D721Med (cell line): ENCODE measurements around the gene UMAD1.

Experiments
- DNase-seq: peaks from one replicate; pipeline ENCODE4 v3.0.0; 2011; ENCODE audit warnings: low spot score; ENCODE audit not compliant: insufficient read length
- FAIRE-seq: peaks from 2 replicates; lab custom pipeline; 2011; peaks lifted over from hg19 to GRCh38; lab: Jason Lieb, UNC
- TF ChIP-seq, protein P1 (sequence below): IDR thresholded peaks from 2 replicates; pipeline ENCODE4 v1.5.1; 2012; ENCODE audit warnings: mild to moderate bottlenecking, control low read depth; ENCODE audit not compliant: insufficient read depth; ENCODE audit errors: missing control alignments

Gene UMAD1

GRCh38 chr7:7665031-7665430, 24.5 kb downstream of the UMAD1 start:
- no peak for FAIRE-seq
- TF ChIP-seq, protein P1, sequence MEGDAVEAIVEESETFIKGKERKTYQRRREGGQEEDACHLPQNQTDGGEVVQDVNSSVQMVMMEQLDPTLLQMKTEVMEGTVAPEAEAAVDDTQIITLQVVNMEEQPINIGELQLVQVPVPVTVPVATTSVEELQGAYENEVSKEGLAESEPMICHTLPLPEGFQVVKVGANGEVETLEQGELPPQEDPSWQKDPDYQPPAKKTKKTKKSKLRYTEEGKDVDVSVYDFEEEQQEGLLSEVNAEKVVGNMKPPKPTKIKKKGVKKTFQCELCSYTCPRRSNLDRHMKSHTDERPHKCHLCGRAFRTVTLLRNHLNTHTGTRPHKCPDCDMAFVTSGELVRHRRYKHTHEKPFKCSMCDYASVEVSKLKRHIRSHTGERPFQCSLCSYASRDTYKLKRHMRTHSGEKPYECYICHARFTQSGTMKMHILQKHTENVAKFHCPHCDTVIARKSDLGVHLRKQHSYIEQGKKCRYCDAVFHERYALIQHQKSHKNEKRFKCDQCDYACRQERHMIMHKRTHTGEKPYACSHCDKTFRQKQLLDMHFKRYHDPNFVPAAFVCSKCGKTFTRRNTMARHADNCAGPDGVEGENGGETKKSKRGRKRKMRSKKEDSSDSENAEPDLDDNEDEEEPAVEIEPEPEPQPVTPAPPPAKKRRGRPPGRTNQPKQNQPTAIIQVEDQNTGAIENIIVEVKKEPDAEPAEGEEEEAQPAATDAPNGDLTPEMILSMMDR: no peak
- no peak for DNase-seq

GRCh38 chr7:7667187-7667586, 26.6 kb downstream of the UMAD1 start:
- FAIRE-seq (no peak), DNase-seq (no peak)
- TF ChIP-seq, protein P1: no peak

GRCh38 chr7:7668706-7669105, 28.2 kb downstream of the UMAD1 start:
- FAIRE-seq: no peak

GRCh38 chr7:7670490-7670889, 29.9 kb downstream of the UMAD1 start:
- DNase-seq: no peak
- FAIRE-seq: no peak
- TF ChIP-seq, protein P1: no peak

More at GRCh38 chr7:7668706-7669105, 28.2 kb downstream of the UMAD1 start:
- DNase-seq: no peak
- TF ChIP-seq, protein P1: no peak

DNA sequence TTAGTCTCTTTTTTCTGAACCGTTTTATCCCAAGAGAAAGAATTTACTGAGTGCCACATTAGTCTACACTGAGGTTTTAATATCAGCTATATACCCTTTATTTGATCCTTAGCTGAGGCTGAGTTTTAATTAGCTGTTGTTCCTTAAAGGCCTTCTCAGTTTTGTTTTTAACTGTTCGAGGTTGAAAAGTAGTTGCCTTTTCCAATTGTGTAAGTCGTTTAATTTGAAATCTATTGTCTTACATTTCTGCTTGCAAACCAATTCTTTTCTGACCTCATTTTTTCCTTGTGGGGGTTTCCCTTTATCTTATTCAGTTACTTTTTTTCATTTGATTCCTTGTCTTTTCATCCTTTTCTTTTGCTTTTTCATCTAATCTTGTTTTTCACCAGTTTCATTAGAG, 30.8 kb downstream of the UMAD1 start:
- DNase-seq (no peak), FAIRE-seq (no peak)
- TF ChIP-seq, protein P1: no peak

DNA sequence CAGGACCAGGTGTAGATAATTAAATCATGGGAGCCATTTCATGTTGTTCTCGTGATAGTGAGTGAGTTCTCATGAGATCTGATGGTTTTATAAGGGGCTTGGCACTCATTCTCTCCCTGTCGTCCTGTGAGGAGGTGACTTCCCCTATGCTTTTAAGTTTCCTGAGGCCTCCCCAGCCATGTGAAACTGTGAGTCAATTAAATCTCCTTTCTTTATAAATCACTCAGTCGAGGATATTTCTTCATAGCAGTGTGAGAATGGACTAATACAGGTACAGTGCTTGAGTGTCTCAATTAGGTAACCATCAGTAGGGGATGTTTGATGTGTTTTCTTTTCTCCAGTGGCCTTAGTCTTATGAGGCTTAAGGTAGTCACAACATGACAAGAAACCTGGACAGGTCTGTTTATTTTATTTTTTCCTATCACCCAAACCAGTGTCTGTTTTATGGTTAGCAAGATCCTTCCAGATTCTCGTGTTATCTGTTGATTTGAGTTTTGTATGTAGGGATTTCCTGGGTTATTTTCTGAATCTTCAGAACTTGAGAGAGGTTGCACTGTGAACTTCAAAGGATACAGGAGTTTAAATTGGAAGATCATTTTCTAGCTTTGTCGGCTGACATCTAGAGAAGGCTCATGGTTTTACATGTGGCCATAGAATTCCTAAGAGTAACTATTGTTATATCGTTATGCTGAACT, 32.1 kb downstream of the UMAD1 start:
- TF ChIP-seq, protein P1: no peak
- no peak for FAIRE-seq

GRCh38 chr7:7673240-7673550, 32.6 kb downstream of the UMAD1 start:
- TF ChIP-seq, protein P1: no peak
- DNase-seq (no peak), FAIRE-seq (no peak)

More for the DNA sequence above, 32.1 kb downstream of the UMAD1 start:
- no peak for DNase-seq
